AML-193 (cell line): ENCODE measurements around the gene ANKRD40CL.
"Not testable (repeated sequence)": the region's sequence is repeated elsewhere in the genome, so short reads cannot be mapped to it uniquely, and the experiment has no call there.

Experiments used
- DNase-seq, 2 experiments: peaks; one replicate each; lab custom pipeline; 2025; lab: John Stamatoyannopoulos, UW

Gene ANKRD40CL

DNA sequence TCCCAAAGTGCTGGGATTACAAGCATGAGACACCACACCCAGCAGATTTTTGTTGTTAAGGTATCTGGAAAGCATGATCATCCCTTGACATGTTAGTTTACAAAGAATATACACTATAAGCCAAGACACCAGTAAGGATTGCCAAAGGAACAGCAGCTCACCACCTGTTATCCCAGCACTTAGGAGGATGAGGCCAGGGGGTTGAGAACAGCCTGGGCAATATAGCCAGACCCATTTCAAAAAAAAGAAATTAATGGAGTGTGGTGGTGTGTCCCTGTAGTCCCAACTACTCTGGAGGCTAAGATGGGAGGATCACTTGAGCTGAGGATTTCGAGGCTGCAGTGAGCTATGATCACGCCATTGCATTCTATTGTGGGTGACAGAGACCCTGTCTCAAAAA, 5.1 kb downstream of the ANKRD40CL start:
- no peak for DNase-seq

DNA sequence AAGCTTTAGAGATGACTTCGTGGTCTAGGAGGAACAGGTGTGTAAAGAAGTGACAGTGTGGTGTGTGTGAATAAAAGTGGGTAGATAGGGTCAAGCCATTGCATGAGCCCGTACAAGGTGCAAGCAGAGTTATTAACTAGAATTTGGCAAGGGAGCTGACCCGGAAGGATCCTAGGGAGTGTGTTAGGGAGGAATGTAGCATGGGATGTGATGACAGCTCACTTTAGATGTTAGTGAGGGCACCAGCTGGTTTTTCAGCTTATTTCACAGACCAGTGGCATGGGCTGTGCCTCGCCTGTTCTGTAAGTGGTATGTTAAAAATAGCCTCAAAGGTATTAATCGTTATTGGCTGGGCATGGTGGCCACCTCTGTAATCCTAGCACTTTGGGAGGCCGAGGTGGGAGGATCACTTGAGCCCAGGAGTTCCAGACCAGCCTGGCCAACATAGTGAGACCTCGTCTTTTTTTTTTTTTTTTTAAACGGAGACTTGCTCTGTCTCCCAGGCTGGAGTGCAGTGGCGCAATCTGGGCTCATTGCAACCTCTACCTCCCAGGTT, 8.3 kb downstream of the ANKRD40CL start:
- DNase-seq, result no peak

DNA sequence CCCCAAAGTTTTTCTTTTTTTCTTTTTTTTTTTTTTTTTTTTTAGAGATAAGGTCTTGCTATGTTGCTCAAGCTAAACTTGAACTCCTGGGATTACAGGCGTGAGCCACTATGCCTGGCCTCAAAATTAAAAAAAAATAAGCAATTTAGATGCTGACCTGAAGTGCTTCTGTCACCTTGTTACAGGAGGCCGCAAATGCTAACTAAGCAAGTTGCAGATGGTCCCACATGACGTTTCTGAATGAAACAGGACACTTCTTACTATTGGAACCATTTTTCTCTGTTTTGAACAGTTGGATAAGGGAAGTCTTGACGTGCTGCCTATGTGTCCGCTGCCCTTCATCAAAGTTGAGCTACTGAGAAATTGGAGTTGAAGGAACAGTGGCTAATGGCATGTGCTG, 8.8 kb downstream of the ANKRD40CL start:
- DNase-seq, result no peak

DNA sequence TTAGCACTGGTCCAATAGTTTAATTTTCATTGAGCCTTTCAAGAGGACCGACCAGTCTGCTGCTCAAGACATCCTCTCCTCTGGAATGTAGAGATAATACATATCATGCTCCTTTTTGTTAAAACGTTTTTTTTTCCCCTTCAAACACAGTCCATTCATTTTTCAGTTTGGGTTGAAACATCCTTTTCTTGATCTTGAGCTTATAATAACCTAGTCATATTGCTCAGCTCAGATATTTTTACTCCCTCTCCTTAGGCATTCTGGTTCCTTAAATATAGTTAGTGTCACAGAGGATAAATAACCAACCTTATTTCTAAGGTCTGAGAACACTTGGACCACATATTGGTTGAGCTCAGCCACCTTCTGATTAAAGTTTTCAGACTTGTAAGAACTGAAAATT, 12.8 kb downstream of the ANKRD40CL start:
- no peak for DNase-seq

DNA sequence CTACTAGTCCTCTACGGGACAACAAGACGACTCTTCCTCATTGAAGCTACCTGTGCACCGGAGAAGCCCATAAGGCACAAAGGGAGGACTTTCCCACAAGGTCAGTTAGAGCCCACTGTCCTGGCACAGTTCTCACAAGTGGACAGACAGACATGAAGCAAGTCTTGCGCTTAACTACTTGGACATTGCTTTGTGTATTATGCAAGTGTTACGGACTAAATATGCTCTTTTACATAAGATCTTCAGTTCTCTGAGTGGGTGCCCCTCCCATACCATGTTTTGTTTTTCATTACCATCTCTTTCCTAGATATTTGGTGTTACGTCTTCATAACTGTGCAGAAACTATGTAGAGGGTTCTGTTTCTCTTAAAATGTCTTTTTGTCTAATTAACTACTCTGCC, 18.1 kb downstream of the ANKRD40CL start:
- no peak for DNase-seq

GRCh38 chr17:50745631-50746030, 21.7 kb downstream of the ANKRD40CL start:
- no peak for DNase-seq

GRCh38 chr17:50739098-50739497, 28.2 kb downstream of the ANKRD40CL start:
- DNase-seq, result no peak

DNA sequence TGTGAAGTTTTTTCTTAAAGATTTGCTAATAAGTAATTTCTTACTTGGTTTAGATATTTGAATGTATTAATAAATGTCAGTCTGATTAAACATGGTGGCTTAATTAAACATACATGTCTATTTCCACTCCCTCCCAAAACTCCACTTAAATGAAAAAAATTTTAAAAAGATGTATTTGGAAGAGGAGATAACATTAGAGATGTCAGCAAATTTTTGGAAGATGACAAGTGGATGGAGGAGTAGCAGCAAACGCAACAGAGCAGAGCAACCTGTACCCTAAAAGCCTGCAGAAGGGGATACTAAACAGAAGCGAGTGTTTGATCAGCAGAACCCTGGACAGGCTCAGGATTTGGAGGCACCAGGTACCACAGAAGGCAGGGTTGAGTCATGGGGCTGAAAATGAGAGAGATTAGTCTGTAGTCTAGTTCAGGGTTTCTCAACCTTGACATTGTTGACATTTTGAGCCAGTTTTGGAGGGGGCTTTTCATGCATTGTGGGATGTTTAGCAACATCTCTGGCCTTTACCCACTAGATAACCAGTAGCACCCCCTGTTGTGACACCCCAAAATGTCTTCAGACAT, 30.1 kb downstream of the ANKRD40CL start:
- DNase-seq, result no peak

DNA sequence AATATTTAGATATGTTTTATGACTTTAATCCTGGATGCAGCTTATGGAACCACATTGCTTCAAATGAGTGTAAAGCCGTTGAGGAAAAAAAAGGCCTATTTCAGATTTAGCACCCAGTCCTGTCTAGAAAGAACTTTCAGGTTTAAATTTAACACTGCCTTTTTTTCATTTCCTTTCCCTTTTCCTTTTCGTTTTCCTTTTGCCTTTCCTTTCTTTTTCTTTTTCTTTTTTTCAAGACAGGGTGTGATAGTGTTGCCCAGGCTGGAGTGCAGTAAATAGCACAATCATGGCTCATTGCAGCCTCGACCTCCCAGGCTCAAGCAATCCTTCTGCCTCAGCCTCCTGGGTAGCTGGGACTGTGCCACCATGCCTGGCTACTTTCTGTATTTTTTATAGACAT, 32.0 kb downstream of the ANKRD40CL start:
- DNase-seq, result no peak

- no peak for DNase-seq
Observed at GRCh38 chr17:50731575-50732460, 35.5 kb downstream of the ANKRD40CL start.

DNA sequence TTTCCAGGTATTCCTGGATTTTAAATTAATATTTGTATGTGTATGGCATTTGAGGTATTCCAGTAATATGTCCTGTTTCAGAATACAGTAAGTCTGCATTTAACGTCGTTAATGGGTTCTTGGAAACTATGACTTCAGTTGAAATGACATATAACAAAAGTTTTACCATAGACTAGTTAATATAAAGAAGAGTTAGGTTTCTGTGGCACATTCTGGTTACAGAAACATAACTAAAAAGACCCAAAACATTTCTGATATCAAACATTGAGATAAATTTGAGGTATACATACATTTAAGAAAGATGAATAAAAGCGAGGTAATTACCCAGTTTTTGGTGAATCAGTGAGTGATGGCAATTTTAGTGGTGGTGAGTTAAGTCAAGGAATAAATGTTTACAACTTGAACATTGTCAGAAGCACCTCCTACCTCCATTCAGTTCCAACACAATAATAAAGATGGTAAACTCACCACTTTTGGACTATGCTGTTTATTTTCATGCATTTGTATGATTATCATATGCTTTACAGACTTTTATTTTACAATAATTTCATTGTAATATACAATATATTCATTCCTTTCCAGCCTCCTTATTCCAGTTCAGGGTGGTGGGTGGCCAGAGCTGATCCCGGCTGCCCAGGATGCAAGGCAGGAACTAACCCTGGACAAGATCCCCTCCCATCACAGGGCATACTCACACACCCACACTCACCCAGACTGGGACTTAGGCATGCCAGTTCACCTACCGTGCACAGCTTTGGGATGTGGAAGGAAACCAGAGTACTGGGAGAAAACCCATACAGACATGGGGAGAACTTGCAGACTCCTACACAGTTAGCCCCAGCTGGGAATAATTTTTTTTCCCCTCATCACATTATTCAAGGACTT, 38.2 kb downstream of the ANKRD40CL start:
- no peak for DNase-seq

GRCh38 chr17:50728112-50728429, 39.2 kb downstream of the ANKRD40CL start:
- no peak for DNase-seq

DNA sequence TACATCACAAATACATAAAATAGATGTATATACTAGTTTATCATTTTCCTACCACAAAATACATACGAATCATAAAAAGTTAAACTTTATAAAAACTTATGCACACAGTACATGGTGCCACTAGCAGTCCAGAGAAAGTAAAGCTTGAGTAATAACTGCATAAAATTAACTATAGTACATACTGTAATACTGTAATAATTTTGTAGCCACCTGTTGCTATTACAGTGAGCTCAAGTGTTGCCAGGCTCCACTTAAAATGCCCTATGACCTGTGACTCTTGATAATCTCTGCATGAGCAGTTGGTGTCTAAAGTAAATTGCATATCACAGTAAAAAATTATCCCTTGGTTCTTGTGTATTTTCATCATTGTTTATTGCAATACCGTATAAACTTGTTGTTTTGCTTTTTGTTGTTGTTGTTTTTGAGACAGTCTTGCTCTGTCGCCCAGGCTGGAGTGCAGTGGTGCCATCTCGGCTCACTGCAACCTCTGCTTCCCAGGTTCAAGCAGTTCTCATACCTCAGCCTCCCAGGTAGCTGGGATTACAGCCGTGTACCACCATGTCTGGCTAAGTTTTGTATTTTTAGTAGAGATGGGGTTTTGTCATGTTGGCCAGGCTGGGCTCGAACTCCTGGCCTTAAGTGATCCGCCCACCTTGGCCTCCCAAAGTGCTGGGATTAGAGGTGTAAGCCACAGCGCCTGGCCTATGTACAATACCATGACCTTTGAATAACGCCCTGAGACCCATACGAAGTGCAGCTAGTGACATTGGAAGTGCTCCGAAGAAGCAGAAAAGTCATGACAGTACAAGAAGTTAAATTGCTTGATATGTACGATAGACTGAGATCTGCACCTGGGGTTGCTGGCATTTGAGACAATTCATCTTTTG, 41.3 kb downstream of the ANKRD40CL start:
- no peak for DNase-seq

GRCh38 chr17:50724622-50725021, 42.7 kb downstream of the ANKRD40CL start:
- DNase-seq, result not testable (repeated sequence)

- no peak for DNase-seq
Observed at GRCh38 chr17:50722746-50723145, 44.6 kb downstream of the ANKRD40CL start.

GRCh38 chr17:50721194-50722010, 45.9 kb downstream of the ANKRD40CL start:
- DNase-seq, result peak; percentile 40 to 70

DNA sequence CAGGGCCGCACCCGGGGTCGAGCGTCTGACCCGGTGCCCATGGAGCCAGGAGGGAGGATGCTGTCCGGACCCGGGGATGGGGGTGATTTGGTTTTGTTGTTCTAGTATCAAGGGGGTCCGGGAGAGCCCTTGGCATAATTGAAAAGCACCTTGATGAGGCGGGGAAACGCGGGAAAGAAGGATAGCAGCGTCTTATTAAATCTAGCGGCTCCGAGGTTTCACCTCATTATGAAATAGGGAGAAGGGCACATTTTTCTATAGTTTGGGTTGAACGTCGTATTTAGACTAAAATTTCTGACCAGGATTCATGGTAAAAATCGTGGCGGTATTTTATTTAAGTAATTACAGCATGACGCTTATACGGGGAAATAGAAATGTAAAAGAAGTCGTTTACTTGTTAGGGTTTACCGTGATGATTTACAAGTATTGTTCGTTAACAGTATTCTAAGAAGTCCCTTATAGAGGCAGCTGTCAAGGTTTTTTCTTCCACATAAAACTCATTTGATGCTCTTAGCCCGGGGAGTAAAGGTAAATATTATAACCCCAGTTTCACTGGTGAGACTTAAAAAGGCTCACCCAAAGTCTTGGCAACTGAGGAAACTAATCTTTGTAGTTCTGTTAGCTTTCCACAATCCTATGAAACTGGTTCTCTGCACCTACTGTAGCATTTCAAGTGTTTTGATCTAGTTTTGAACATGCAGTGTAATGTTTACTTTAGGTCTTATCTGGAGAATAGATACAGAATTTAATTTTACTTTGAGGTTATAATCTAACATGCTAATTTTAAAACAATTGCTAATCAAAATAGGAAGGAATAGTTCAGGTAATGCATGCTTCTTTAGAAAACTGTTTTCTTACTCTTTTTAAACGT, 47.2 kb downstream of the ANKRD40CL start:
- DNase-seq, result no peak

GRCh38 chr17:50719144-50719923, 48.0 kb downstream of the ANKRD40CL start, which contains the start of gene LUC7L3:
LUC7L3 (plus strand) TSS chr17:50719603; CDS start chr17:50719733, 130 bp downstream.
- peak; percentile 90 to 95 for DNase-seq

DNA sequence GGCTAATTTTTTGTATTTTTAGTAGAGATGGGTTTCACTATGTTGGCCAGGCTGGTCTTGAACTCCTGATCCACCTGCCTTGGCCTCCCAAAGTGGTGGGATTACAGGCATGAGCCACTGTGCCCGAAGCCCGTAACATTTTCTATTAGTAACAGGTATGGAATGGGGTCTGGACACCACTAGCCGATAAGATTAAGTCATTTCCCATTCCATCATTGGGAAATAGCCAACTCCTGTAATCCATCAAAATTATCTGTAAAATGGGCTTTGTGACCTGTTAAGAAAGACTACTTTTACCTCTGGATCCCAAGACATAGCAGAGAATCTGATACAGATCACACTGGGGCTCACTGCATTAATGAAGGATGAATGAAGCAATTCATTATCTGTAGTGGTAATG, 51.8 kb downstream of the ANKRD40CL start:
- no peak for DNase-seq
